Fibroblast of pulmonary artery (primary cell): Measurements from ENCODE around the gene NPW.

Experiments
- DNase-seq: peaks from one replicate; pipeline ENCODE4 v3.0.0-alpha.2; 2010; ENCODE audit warnings: low read depth
- H3K4me3 ChIP-seq: replicated peaks from 2 replicates; pipeline ENCODE4 v1.5.1; 2011; ENCODE audit warnings: low read depth, mild to moderate bottlenecking, control low read depth, low read length, moderate library complexity
- TF ChIP-seq, protein P1 (sequence below): IDR thresholded peaks from 2 replicates; pipeline ENCODE4 v1.5.1; 2011; ENCODE audit warnings: mild to moderate bottlenecking, control low read depth, low read length, inconsistent platforms; ENCODE audit errors: missing control alignments

Gene NPW

DNA sequence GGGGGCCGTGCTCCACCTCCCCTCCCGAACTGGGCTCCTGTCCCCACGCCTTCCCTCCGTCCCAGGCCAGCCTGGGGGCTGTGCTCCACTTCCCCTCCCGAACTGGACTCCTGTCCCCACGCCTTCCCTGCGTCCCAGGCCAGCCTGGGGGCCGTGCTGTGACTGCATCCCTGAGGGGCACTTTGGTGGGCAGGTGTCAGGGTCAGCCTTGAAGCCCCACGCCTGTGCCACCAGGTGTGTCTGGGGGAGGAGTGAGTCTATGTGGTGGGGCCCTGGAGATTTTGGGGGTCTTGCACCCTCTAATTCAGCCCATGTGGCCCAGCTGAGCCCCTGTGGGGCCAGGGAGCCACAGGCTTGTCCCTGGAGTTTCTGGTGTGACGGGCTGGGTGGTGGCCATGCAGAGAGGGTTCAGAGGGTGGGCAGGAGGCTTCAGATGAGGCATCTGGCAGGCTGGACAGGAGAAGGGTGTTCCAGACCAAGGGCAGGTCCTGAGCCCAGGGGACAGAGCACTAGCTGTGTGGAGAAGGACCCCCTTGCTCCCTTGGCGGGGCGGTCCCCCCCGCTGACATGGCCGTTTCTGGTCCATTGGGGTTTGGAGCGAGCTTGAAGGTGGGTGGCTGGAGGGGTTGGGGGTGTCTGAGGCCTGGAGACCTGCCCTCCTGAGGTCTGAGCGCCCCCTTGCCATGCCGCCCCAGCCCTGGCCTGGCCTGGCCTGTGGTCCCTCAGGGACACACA lies 15.3 kb downstream of the NPW start:
- H3K4me3 ChIP-seq = no peak overlapping the region

DNA sequence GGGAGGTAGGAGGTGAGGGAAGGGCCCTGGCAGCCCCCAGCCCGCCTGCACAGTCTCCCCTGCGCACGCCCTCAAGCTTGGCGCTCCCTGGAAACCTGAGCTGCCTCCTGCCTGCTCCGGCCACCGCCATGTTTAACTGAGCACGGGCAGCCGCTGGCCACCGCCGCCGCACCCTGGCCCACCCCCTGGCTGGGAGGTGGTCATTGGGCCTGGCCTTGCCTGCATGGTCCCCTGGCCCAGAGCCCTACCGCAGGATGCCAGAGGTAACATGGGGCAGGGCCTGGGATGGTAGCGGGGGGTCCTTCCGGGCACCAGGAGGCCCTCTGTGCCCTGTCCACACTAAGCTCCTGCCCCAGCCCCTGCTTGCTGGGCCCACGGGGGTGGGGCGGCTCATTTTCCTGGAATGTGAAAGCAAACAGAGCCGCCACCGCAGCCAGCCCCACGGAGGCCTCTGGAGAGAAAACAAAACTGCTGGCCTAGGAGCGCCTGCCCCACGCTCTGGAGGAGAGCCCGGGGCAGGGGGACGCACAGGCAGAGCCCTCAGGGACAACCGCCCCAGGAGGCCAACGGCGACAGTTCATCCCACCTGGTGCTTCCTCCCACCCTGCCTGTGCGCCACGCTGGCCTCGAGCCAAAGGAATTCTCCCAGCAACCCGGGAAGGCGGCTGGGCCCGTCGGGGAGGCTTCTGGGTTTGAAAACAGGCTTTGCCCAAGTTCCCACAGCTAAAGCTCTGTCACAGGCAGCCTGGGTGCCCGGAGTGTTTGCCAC lies 16.0 kb downstream of the NPW start:
- TF ChIP-seq, protein P1, sequence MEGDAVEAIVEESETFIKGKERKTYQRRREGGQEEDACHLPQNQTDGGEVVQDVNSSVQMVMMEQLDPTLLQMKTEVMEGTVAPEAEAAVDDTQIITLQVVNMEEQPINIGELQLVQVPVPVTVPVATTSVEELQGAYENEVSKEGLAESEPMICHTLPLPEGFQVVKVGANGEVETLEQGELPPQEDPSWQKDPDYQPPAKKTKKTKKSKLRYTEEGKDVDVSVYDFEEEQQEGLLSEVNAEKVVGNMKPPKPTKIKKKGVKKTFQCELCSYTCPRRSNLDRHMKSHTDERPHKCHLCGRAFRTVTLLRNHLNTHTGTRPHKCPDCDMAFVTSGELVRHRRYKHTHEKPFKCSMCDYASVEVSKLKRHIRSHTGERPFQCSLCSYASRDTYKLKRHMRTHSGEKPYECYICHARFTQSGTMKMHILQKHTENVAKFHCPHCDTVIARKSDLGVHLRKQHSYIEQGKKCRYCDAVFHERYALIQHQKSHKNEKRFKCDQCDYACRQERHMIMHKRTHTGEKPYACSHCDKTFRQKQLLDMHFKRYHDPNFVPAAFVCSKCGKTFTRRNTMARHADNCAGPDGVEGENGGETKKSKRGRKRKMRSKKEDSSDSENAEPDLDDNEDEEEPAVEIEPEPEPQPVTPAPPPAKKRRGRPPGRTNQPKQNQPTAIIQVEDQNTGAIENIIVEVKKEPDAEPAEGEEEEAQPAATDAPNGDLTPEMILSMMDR = no peak
- H3K4me3 ChIP-seq = no peak overlapping the region
- DNase-seq = peak; percentile 65

More for the DNA sequence above, 15.3 kb downstream of the NPW start:
- TF ChIP-seq, protein P1 = no peak
- DNase-seq = no peak

DNA sequence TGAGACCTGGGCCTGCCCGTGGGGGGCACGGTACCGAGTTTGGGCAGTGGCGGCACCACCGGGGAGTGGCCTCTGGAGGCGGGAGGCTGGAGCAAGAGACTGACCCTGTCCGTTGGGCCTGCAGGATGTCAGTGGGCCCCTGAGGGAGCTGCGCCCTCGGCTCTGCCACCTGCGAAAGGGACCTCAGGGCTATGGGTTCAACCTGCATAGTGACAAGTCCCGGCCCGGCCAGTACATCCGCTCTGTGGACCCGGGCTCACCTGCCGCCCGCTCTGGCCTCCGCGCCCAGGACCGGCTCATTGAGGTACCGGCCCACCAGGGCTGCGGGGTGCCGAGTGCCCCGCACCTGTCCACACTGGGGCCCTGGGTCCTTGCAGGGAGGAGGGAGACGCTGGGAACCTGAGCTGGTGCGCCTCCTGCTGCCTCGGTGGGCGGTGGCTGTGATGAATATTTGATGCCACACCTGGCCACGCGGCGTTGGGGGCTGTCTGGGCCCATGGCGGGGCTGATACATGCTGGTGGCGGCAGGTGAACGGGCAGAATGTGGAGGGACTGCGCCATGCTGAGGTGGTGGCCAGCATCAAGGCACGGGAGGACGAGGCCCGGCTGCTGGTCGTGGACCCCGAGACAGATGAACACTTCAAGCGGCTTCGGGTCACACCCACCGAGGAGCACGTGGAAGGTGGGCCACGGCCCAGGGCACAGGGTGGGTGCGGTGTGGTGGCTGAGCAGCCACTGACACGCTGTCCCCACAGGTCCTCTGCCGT lies 16.8 kb downstream of the NPW start:
- no peak for DNase-seq
- H3K4me3 ChIP-seq = no peak overlapping the region
- TF ChIP-seq, protein P1 = no peak

DNA sequence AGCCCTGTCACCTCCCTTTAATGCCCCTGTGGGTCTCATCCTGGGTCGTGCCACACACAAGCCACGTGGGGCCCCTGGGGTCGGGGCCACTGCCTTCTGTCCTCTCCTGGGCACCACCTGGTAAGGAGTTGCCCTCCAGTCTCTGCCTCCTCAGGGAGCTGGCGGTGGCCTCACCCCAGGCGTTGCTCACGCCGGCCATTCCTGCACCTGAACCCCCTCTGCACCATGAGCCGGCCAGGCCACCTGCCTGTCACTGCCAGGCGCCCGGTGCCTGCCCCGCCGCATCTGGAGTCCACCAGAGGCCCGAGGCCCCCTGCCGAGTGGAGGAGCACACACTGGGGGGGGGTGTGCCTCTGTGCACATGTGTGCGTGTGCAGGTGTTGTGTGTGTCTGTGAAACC lies 17.5 kb downstream of the NPW start:
- TF ChIP-seq, protein P1 = no peak
- DNase-seq = no peak
- no peak overlapping the region for H3K4me3 ChIP-seq

DNA sequence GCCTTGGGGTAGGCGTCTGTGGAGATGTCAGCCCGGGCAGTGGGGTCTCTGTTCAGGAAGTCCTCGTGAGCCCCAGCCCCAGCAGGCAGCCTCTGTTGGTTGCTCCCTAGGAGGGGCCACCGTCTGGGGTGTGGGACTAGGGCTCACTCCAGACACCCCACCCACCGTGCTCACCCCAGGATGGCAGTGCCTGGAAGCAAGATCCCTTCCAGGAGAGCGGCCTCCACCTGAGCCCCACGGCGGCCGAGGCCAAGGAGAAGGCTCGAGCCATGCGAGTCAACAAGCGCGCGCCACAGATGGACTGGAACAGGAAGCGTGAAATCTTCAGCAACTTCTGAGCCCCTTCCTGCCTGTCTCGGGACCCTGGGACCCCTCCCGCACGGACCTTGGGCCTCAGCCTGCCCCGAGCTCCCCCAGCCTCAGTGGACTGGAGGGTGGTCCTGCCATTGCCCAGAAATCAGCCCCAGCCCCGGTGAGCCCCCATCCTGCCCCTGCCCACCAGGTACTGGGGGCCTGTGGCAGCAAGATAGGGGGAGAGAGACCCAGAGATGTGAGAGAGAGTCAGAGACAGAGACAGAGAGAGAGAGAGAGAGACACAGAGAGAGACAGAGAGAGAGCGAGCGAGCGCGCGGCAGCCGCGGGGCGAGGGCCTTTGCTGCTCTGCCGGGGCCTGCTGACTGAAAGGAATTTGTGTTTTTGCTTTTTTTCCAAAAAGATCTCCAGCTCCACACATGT lies 18.2 kb downstream of the NPW start:
- H3K4me3 ChIP-seq = no peak overlapping the region
- DNase-seq = no peak
- TF ChIP-seq, protein P1 = no peak
